ENCODE results near the gene KCNC1. TPM values are rescaled to one million over a fixed set of nuclear protein-coding genes. Genes with fewer than 3 reads are reported as not detected.

Gene KCNC1
- total and polyA plus RNA-seq, 2 of the 13 experiments (the other 11 are each of a cell fraction or from before 2014, with no cell fraction given): 0.01 to 0.04 TPM

DNA sequence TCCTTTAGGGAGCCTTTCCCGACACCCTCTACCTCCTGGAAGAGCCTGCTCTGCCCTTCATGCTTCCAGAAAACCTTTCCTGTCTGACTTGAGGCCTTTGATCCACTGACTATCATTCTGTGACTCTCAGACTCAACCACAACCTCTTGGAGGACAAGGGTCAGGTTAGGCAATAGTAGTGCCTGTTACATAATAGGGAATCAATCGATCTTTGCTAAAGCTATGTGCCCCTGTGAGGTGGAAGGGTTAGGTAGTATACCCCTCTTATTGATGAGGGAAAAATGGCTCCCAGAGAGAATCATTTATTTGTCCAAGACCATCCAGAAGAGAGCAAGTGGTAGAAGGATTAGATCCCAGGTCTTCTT is 16.2 kb downstream of the KCNC1 start (continued):
- TF ChIP-seq ZNF878 (CRISPR knock-in tag; IDR thresholded peaks at IDR 0.05): no peak
- TF ChIP-seq, protein P1, sequence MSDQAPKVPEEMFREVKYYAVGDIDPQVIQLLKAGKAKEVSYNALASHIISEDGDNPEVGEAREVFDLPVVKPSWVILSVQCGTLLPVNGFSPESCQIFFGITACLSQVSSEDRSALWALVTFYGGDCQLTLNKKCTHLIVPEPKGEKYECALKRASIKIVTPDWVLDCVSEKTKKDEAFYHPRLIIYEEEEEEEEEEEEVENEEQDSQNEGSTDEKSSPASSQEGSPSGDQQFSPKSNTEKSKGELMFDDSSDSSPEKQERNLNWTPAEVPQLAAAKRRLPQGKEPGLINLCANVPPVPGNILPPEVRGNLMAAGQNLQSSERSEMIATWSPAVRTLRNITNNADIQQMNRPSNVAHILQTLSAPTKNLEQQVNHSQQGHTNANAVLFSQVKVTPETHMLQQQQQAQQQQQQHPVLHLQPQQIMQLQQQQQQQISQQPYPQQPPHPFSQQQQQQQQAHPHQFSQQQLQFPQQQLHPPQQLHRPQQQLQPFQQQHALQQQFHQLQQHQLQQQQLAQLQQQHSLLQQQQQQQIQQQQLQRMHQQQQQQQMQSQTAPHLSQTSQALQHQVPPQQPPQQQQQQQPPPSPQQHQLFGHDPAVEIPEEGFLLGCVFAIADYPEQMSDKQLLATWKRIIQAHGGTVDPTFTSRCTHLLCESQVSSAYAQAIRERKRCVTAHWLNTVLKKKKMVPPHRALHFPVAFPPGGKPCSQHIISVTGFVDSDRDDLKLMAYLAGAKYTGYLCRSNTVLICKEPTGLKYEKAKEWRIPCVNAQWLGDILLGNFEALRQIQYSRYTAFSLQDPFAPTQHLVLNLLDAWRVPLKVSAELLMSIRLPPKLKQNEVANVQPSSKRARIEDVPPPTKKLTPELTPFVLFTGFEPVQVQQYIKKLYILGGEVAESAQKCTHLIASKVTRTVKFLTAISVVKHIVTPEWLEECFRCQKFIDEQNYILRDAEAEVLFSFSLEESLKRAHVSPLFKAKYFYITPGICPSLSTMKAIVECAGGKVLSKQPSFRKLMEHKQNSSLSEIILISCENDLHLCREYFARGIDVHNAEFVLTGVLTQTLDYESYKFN (CRISPR knock-in tag; conservative IDR thresholded peaks at IDR 0.05): peak; percentile 19; the same call in 1 of the 2 replicates
- TF ChIP-seq HMGA1 (CRISPR knock-in tag; conservative IDR thresholded peaks at IDR 0.05): no peak
- no peak for TF ChIP-seq CREBL2 (CRISPR knock-in tag; IDR thresholded peaks at IDR 0.05; ENCODE audit: borderline replicate concordance)
- no peak for TF ChIP-seq ZBTB7A (CRISPR knock-in tag; IDR thresholded peaks at IDR 0.05)
- TF ChIP-seq ZBTB4 (CRISPR knock-in tag; IDR thresholded peaks at IDR 0.05; ENCODE audit: borderline replicate concordance): no peak
- TF ChIP-seq, protein P2, sequence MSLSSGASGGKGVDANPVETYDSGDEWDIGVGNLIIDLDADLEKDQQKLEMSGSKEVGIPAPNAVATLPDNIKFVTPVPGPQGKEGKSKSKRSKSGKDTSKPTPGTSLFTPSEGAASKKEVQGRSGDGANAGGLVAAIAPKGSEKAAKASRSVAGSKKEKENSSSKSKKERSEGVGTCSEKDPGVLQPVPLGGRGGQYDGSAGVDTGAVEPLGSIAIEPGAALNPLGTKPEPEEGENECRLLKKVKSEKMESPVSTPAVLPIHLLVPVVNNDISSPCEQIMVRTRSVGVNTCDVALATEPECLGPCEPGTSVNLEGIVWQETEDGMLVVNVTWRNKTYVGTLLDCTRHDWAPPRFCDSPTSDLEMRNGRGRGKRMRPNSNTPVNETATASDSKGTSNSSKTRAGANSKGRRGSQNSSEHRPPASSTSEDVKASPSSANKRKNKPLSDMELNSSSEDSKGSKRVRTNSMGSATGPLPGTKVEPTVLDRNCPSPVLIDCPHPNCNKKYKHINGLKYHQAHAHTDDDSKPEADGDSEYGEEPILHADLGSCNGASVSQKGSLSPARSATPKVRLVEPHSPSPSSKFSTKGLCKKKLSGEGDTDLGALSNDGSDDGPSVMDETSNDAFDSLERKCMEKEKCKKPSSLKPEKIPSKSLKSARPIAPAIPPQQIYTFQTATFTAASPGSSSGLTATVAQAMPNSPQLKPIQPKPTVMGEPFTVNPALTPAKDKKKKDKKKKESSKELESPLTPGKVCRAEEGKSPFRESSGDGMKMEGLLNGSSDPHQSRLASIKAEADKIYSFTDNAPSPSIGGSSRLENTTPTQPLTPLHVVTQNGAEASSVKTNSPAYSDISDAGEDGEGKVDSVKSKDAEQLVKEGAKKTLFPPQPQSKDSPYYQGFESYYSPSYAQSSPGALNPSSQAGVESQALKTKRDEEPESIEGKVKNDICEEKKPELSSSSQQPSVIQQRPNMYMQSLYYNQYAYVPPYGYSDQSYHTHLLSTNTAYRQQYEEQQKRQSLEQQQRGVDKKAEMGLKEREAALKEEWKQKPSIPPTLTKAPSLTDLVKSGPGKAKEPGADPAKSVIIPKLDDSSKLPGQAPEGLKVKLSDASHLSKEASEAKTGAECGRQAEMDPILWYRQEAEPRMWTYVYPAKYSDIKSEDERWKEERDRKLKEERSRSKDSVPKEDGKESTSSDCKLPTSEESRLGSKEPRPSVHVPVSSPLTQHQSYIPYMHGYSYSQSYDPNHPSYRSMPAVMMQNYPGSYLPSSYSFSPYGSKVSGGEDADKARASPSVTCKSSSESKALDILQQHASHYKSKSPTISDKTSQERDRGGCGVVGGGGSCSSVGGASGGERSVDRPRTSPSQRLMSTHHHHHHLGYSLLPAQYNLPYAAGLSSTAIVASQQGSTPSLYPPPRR (CRISPR knock-in tag; IDR thresholded peaks at IDR 0.05; ENCODE audit: borderline replicate concordance): no peak
- TF ChIP-seq, protein P3, sequence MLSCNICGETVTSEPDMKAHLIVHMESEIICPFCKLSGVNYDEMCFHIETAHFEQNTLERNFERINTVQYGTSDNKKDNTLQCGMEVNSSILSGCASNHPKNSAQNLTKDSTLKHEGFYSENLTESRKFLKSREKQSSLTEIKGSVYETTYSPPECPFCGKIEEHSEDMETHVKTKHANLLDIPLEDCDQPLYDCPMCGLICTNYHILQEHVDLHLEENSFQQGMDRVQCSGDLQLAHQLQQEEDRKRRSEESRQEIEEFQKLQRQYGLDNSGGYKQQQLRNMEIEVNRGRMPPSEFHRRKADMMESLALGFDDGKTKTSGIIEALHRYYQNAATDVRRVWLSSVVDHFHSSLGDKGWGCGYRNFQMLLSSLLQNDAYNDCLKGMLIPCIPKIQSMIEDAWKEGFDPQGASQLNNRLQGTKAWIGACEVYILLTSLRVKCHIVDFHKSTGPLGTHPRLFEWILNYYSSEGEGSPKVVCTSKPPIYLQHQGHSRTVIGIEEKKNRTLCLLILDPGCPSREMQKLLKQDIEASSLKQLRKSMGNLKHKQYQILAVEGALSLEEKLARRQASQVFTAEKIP (CRISPR knock-in tag; IDR thresholded peaks at IDR 0.05; ENCODE audit: borderline replicate concordance): no peak
- no peak for TF ChIP-seq GABPB1 (CRISPR knock-in tag; IDR thresholded peaks at IDR 0.05)

All from HepG2 (cell line).